NAMALWA (cell line): ENCODE data around the gene TMEM53.

Experiments
- DNase-seq: peaks from one replicate; pipeline ENCODE4 v3.0.0-alpha.2; 2015; ENCODE audit warnings: low spot score

Gene TMEM53

DNA sequence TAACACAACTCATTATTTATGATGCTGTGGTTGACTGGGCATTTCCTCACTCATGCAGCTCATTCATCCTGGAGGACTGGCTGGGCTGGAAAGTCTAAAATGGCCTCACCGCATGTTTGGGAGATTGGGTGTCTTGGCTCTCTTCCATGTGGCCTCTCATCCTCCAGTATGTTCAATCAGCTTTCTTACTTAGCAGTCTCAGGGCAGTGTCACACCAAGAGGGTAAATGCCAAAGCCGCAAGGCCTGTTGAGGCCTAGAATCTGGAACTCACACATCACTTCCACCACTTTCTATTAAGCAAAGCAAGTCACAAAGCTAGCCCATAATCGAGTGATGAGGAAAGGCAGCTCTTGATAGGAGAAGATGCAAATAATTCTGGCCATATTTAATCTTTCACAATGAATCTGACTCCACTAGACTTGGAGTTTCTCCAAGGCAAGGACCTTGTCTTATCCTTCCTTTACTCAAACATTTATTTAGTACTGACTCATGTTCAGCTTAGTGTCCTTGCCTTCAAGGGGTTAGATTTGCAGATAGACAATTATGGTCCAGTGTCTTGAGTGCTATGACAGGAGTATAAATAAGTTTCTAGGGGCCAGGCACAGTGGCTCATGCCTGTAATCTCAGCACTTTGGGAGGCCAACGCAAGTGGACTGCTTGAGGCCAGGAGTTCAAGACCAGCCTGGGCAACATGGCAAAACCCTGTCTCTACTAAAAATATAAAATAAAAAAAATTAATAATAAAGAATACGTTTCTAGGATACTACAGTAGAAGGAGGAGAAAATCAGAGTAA is 45.1 kb downstream of the TMEM53 start:
- DNase-seq, result no peak

DNA sequence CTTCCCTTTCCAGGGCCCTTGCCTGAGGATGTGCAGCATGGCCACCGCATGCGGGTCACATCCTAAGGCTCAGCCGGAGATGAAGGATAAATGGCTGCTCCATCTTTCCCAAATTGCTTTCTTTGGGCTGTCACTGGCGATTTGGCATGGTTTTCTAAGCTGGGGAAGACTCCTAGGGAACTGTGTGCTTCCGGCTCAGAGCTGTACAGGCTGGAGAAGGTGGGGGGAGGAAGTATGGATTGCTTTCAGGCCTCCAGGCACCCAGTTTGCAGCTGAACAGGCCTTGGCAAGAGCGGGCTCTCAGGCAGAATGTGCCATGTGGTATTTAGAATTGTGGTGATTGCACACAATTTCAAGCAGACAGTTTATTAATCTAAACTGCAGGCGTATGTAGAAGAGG is 48.9 kb downstream of the TMEM53 start:
- DNase-seq, result no peak

DNA sequence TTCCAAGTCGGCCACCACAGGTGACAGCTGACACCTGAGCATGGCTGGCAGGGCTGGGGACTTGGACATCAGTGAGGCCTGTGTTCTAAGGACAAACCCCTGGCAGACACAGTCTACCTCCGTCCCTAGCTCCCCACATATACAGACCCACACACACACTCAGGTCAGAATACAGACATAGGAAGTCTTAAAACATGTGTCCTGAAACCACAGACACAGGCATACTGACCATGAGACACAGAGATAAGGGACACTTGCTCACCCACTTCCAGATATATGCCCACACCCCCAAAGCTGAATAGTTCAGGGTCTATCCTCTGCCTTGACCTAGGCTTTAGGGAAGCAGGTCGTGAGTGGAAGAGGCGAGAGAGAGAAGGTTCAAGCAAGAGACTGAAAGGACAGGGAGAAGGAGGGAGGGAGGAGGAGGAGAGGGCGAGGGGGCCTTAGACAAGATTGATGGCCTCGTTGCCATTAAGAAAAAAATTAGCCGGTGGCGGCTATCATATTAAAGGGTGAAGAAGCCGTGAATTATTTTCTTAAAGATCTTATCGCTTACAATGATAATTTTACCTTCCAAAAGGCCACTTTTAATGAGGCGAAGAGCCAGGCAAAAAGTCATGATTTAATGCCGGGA is 49.9 kb downstream of the TMEM53 start:
- no peak for DNase-seq

DNA sequence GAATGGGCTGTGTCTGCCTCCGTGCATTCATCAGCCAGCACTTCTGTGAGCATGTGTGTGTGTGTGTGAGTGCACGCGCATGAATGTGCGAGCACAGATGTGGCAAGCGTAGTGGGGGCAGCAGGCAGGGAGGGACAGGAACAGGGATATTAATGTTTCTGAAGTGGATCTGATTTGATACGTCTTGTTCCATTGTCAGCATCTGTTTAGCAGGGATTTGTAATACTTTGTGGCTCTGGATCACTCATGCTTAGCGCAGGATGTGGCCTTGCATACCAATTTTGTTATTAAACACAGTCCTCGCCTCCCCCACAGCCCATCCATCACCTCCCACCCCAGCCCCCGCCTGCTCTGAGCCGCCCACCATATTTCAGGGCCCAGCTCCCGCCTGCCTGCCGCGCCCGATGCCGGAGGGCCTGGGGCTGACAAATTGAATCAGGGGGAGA is 52.4 kb downstream of the TMEM53 start:
- DNase-seq, result no peak

DNA sequence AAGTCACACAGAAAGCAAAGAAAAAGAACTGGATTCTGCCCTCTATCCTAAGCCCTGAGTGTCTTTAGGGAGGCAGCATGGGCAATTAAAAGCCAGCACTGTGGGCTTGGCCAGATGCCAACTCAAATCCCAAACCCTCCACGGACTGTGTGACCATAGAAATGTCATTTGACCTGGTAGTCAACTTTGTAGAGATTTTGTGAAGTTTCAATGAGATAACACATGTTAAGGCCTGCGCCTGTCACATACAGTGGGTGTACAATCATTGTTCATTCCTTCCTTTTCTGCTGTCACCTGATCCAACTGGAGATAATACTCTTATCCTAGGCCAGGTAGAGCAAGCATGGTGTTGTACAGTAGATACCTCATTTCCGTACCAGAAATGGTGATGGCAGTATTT is 54.2 kb downstream of the TMEM53 start:
- DNase-seq, result no peak

DNA sequence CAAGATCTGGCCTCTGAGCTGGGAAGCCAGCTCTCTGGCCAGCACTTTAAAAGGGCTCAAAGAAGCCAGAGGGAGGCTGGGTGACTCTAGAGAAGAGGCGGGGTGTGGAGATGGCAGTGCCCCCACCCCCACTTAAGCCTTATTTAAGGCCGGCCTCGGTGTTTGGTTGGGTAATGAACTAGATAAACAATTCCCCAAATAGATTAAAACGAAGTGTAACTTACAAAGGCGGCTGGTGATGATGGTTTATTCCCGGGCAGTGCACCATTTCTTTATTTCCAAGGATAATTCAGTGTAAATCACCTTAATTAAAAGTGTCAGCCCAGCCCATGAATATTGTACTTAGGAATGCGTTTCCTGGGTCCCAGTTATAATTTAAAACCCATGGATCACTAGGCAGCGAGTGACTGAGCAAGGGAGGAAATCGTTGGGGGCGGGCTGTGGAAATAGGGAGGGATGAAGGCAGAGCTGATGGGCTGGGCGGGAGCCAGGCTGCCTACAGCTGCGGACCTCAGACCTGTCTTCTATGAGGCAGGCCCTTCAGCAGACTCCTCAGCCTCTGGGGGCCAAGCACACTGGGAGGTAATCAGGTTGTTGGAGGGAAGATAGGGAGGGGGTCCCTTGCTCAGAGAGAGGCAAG is 54.9 kb downstream of the TMEM53 start:
- no peak for DNase-seq

DNA sequence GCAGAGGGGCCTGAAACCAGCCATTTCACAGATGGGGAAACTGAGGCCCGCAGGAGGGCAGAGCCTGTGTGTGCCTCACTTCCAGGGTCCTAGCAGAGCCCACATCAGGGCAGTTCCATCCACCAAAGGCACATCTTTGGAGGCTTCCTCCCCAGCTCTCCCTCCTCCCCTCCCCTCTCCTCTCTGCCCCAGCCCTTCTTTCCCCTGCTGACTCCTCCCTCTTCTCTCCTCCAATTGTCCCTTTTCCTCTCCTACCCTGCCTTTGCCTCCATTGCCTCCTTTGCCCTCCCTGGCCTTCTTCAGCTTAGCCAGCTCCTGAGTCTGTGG is 56.6 kb downstream of the TMEM53 start:
- no peak for DNase-seq

DNA sequence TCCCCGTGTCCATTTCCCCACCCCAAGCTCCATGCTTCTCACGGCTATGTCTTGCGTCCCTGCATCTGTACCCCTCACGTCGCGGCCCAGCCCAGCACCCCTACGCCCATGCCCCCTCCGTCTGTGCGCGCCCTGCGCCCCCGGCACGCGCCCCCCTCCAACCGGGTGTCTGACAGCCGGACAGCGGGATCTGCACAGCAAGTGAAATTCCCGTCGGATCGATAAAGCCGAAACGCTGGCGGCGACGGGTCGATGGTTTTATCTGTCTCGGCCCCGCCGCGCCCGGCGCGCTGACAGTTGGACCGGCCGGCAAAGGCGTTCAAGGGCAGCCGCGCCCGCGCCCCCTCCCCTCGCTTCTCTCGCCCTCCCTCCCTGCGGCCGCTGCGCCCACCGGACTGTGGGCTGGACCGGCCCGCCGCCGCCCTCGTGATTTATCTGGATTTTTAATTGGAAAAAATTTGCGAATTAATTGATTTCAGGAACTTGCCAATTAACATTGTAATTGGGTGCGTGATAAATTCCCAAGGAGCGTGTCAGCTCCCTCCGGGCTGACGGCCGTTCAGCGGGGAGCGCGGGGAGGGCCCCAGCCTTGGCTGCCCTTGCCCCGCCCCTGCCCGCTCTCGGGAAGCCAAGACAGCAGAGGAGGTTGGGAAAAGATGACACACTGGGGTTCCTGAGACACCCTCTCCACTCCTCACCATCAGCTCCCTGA is 57.1 kb downstream of the TMEM53 start:
- no peak for DNase-seq

DNA sequence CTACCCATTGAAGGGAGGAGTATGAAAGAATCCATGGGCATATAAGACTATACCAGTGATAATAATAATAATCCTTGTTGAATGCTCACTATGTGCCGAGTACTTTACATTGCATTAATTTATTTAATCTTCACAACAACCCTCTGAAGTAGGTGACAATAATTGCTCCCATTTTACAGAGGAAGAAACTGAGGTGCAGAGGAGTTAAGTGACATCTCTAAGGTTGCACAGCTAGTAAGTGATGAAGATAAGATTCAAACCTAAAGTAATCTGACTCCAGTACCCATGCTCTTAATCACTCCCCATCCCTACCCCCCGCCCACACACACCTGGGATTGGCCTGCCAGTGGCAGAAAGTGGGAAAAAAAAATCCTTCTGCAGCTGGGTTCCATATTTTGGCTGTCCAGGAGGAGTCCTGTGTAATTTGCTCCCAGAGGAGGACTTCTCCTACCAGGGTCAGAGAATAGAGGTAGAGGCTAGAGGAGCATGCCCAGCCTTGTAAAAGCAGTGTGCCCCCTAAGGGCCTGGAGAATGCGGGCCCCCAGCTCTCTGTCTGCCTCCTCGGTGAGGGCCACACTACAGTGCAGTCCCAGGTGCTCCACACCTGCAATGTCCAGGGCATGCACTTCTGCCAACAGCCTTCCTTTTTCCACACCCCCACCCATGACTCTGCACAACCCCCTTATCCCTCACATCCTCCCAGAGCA is 57.8 kb downstream of the TMEM53 start:
- no peak for DNase-seq

DNA sequence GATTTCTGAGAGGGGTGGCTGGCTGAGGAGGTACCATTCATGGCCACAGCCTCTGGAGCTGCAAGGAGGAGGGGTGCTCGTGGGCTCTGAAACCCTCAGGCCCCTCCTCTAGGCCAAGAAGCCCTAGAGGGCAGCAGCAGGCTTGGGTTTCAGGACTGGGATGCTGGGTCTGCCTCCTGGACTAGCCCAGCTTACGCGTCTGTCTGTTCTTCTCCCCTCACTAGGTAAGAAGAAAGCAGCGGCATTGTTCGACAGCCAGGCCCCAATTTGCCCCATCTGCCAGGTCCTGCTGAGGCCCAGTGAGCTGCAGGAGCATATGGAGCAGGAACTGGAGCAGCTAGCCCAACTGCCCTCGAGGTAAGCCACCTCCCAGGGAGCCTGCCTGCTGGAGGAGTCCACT is 60.3 kb downstream of the TMEM53 start:
- no peak for DNase-seq

DNA sequence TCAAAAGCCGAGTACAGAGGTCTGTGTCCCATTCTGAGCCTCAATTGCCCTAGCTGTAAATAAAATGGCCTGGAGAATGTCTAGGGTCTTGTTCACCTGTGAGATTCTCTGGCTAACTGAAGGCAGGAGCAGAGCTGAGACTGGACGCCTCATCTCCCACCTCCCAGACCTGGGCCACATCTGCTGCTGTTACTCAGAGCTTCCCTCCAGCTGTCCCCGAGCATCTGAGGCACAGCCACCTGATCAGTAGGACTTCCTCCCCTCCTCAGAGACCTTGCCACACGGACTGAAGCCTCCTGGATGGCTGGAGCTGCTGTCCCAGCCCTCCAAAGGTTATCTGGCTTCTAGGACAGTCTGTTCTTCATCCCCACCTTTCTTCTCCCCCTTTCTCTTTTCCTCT is 62.4 kb downstream of the TMEM53 start:
- DNase-seq, result no peak

DNA sequence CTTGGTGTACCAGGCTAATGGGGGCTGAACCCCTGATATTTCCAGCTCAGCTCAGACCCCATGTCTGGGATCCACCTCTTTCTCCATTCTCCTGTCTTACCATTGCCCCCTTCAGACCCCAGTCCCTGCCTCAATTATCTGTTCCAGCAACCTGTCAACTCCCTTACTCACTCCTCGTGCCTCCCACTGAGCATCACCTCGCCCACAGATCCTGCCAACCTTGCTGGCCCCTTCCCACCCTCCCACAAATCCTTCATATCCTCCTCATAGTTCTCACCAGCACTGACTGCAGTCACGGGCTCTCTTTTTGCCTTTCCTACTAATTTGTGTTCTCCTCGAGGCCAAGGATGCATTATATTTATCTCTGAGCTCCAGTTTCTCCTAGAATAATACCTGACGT is 62.9 kb downstream of the TMEM53 start:
- no peak for DNase-seq

DNA sequence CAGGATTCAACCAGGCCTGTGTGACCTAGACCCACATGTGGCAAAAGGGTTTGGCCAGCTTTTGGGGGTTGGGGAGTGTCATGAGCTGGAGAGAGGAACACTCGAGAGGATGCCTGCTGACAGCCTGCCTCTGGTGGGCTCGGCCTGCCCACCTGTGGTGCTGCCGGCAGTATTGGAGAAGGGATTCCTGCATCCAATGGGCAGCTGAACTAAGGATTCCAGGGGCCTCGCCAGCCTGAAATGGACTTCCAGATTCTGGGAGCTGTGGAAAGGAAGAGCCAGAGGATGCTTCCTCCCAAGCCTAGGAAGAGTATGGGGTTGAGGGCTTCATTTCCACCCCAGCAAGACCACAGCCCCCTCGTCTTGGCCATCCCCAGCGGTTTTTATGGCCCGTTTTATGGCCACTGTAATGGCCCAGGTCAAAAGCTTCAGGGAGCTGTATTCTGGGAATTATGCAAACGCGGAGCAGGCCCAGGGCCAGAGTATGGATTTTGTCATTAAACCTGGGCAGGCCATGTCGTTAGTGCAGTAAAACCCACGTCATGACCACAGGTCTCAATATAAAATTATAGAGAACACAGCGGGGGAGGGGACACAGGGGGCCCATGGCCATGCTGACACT is 63.6 kb downstream of the TMEM53 start:
- DNase-seq, result no peak

DNA sequence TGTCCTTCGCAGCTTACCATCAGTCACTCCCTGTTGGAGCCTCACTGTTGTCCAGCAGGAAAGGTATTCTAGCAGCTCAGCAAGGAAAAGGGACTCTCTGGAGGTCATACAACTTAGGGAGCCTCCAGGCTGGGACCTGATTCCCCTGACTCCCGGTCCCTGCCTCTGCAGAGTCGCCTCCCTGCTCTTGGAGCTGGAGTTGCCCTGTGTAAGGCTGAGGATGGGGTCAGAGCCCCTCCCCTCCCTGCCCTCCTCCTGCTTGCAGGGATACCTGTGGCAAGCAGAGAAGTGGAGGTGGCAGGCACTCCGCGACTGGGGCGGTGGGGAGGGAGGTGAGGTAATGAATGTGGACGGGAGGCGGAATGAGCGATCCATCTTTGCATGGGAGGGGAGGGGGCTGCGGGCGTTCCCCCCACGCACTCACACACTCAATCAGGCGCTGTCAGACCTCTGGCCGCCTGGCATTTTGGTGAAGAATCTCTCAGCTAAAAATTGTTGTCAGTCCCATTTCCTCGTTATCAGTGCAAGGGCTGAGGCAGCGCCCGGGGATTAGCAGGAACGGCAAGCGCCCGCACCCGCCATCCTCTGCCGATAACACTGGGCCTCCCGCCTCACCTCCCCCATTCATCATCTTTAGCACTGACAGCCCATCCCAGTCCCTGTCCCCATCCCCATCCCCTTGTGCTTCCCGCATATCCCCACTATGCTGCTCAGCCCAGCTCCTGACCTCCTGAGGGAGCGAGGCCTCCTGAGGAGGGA is 64.3 kb downstream of the TMEM53 start:
- no peak for DNase-seq

DNA sequence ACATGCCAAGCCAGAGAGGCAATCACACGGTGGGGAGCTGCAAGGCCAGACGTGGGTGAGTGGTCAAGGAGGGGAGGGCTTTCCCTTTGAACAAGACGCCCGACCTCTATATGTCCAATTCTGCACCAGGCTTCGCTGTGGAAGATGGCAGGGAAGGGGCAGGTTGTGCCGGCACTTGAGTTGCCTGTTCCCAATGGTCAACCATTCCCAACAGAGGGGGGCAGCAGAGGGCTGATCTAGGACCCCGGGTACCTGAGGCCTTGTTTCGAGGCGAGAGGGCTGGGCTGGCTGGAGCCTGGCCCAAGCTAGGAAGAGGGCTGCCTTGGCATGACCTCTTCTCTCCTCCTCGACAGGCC is 64.9 kb downstream of the TMEM53 start:
- peak; percentile 33 for DNase-seq

DNA sequence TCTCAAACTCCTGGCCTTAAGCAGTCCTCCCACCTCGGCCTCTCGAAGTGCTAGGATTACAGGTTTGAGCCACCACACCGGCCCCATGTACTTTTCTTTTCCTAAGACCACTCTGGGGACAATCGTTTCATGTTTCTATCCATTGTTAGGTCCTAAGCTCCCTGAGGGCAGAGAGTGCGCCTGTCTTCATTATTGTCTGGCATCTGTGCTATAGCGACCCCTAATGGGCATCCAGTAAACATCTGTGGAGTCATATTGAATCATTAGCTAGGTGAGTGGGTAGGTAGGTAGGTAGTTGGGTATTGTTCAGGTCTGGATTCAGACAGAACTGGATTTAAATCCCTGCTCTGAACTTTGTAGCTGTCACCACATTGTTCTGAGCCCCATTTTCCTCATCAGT is 66.1 kb downstream of the TMEM53 start:
- peak; percentile 22 for DNase-seq

DNA sequence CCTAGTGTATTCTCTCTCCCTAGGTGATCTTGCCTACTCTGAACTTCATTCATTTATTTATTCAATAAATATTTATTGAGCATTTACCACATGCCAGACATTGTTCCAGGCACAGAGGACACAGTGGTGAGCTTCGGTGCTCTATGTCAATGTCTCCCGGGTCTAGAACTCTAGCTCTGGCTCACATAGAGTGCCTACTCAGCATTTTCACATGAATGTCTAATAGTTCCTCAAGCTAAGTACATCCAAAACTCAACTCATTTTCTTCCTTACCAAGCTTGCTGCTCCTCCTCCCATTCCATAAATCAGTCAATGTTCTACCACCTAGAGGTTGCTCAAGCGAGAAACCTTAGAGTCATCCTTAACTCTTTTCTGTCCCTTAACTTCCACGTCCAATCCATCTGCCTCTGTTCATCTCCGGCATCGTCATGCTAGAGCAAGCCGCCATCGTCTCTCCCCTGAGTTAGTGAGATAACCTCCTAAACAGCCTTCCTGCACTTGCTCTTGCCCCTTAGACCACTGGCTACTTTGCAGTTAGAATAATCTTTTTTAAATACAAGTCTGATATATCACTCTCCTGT is 67.5 kb downstream of the TMEM53 start:
- DNase-seq, result no peak

DNA sequence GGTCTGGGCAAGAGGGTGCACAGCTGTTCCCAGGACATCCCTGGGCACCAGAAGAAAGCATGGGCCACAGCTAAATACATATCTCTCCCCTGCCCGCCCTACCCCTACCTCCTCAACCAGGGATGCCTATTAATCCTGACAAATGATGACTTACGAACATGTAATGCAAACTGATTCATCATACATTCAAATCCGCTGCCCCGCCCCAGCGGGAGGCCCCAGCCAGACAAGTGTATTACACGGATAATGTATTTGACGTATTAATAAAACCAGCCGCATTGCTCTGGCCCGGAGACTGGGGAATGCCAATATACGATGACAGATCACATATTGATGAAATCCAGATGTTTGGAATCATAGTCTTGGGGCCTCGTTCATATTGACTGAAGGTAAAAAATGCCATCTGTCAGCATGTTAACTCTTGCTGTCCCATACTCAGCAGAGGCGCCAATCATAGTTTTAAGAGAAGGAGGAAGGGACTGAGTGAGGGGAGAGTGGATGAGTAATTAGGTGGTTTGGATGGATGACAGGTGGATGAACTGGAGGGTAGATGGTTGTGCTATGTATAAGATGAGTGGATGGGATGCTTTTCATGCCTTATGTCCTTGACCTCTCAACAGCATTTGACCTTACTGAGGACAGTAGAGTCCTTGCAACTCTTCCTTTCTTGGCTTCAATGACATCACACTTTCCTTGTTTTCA is 68.2 kb downstream of the TMEM53 start:
- DNase-seq, result no peak

DNA sequence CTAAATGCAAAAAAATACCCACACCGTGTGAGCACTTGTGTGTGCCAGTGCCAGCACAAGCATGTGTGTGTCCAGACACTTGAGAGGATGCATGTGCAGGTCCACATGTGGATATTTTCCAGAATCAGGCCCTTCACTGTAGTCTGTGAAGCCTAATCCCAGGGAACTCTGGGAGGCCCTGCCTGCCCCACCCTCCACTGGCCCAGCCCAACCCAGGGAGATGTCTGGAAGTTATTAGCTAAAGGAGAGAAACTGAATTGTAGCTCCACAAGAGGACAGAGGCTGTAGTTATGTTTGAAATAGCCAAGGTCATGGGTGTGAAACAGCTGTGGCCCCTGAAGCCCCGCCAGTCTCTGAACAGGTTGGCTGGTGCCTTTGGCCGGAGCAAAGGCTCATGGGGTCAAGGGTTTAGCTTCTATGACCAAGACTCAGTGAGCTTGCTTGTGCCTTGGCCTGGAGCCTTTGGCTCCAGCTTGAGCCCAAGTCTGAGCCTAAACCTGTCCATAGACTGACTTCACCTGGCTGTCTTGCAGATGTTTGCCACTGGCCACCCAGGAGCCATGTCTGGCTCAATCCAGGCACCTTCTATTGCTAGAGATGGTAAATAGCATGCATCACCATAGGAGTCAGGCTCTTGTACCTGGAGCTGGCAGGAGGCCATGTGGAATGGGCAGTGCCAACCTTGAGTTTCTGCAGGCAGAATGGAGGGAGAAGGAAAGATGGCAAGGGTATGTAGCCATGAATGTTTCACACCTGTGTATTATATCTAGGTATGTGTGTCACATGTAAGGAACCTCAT is 69.9 kb downstream of the TMEM53 start:
- DNase-seq, result no peak
